GM12878 (cell line): ENCODE measurements around the gene WBP4. TPM values are rescaled to one million over a fixed set of nuclear protein-coding genes. Genes with fewer than 3 reads are reported as not detected.

Experiments used
- BRCA1 ChIP-seq: IDR thresholded peaks from 2 replicates; pipeline ENCODE4 v1.6.1; 2011; ENCODE audit warnings: low read depth, low read length, improper control_type of control experiment
- EED ChIP-seq: sonication (generic); IDR thresholded peaks from 2 replicates; pipeline ENCODE4 v1.6.1; 2016; ENCODE audit warnings: antibody characterized with exemption, low read depth
- EGR1 ChIP-seq, 2 experiments: IDR thresholded peaks; 1 replicate in 1 of 2; 2 replicates in 1 of 2; pipeline ENCODE4 v1.6.1; 2011 to 2012; ENCODE audit warnings: low read depth in 2 of 2, low read length in 2 of 2, borderline replicate concordance in 1 of 2, mild to moderate bottlenecking in 1 of 2, moderate library complexity in 1 of 2
- EP300 ChIP-seq, 2 experiments: fragments of 150-350 bp in 1 of 2; IDR thresholded peaks; 2 replicates each; pipeline ENCODE4 v1.6.1; 2011 to 2012; ENCODE audit warnings: low read depth in 2 of 2, low read length in 2 of 2, borderline replicate concordance in 1 of 2, improper control_type of control experiment in 1 of 2, inconsistent platforms in 1 of 2; ENCODE audit not compliant: control insufficient read depth in 1 of 2
- ETV6 ChIP-seq, 2 experiments: fragments of 450-650 bp in 1 of 2; IDR thresholded peaks in 1 of 2; conservative IDR thresholded peaks in 1 of 2; 2 replicates each; pipeline ENCODE4 v1.6.1; 2014; ENCODE audit warnings: antibody characterized with exemption in 1 of 2, borderline replicate concordance in 1 of 2, low read depth in 1 of 2, mild to moderate bottlenecking in 1 of 2, moderate library complexity in 1 of 2
- HDGF ChIP-seq: fragments of 450-650 bp; IDR thresholded peaks from 2 replicates; pipeline ENCODE4 v1.6.1; 2016; ENCODE audit warnings: antibody characterized with exemption
- IKZF2 ChIP-seq, 2 experiments: fragments of 450-650 bp; IDR thresholded peaks; 2 replicates each; pipeline ENCODE4 v1.6.1; 2017; ENCODE audit warnings: mild to moderate bottlenecking in 2 of 2, moderate library complexity in 2 of 2
- LARP7 ChIP-seq: fragments of 450-650 bp; IDR thresholded peaks from 2 replicates; pipeline ENCODE4 v1.6.1; 2017; ENCODE audit warnings: mild to moderate bottlenecking
- NFIC ChIP-seq: IDR thresholded peaks from 2 replicates; pipeline ENCODE4 v1.6.1; 2012; ENCODE audit warnings: low read depth, mild to moderate bottlenecking, inconsistent platforms, low read length, moderate library complexity
- POLR2A ChIP-seq: IDR thresholded peaks from 2 replicates; pipeline ENCODE4 v1.6.1; 2011; ENCODE audit warnings: low read depth, mild to moderate bottlenecking, low read length
- RAD21 ChIP-seq: IDR thresholded peaks from 2 replicates; pipeline ENCODE4 v1.6.1; 2011; ENCODE audit warnings: mild to moderate bottlenecking, low read depth, low read length, moderate library complexity; ENCODE audit not compliant: insufficient read depth
- RBBP5 ChIP-seq: fragments of 200-600 bp; sonication (generic); conservative IDR thresholded peaks from 2 replicates; pipeline ENCODE4 v1.6.1; 2016
- RCOR1 ChIP-seq: conservative IDR thresholded peaks from 2 replicates; pipeline ENCODE4 v1.6.1; 2012; ENCODE audit warnings: low read depth, low read length, improper control_type of control experiment
- SMARCA5 ChIP-seq: fragments of 450-650 bp; IDR thresholded peaks from 2 replicates; pipeline ENCODE4 v1.6.1; 2017; ENCODE audit warnings: mild to moderate bottlenecking
- SP1 ChIP-seq: IDR thresholded peaks from one replicate; pipeline ENCODE4 v1.6.1; 2011; ENCODE audit warnings: low read depth, low read length
- SREBF1 ChIP-seq: IDR thresholded peaks from 2 replicates; pipeline ENCODE4 v1.6.1; 2012; ENCODE audit warnings: mild to moderate bottlenecking, low read length
- YBX1 ChIP-seq: fragments of 450-650 bp; IDR thresholded peaks from 2 replicates; pipeline ENCODE4 v1.6.1; 2016; ENCODE audit warnings: antibody characterized with exemption
- ZBED1 ChIP-seq: IDR thresholded peaks from 2 replicates; pipeline ENCODE4 v1.6.1; 2016; ENCODE audit warnings: borderline replicate concordance
- polyA plus RNA-seq, 11 experiments: library from polyadenylated mRNA; depleted of rRNA in 4 of 11; unstranded in 6 of 11; stranded (reverse) in 5 of 11; fragments of >200 nt; fragmentation: Nextera tagmentation in 4 of 11; fragmentation: Illumina TruSeq in 1 of 11; extraction: Ambion mirVana in 4 of 11; extraction: Trizol in 1 of 11; gene quantifications; 1 replicate in 1 of 11; 2 replicates in 10 of 11; pipeline versions ENCODE4 v1.2.1 to v1.2.3, GENCODE V29; 2011 to 2016; ENCODE audit warnings: inconsistent platforms in 2 of 11, missing spikeins in 2 of 11, low read depth in 1 of 11
- total RNA-seq, 4 experiments: library from RNA; depleted of rRNA in 3 of 4; stranded (reverse); fragments of >200 nt in 3 of 4; fragmentation: Illumina TruSeq in 1 of 4; extraction: Trizol in 1 of 4; gene quantifications; 2 replicates each; pipeline versions ENCODE4 v1.2.1 to v1.2.3, GENCODE V29; 2013 to 2021
- TF ChIP-seq, protein P1 (sequence below): fragments of 150-350 bp; IDR thresholded peaks from 2 replicates; pipeline ENCODE4 v1.6.1; 2016; ENCODE audit warnings: low read depth, low read length
- TF ChIP-seq, protein P2 (sequence below): IDR thresholded peaks from 2 replicates; pipeline ENCODE4 v1.6.1; 2011; ENCODE audit warnings: borderline replicate concordance, low read depth, mild to moderate bottlenecking, moderate library complexity, mixed read lengths, low read length; ENCODE audit not compliant: insufficient read depth; ENCODE audit errors: extremely low read length
- TF ChIP-seq, protein P3 (sequence below): fragments of 450-650 bp; IDR thresholded peaks from 2 replicates; pipeline ENCODE4 v1.6.1; 2018; ENCODE audit warnings: mild to moderate bottlenecking, low read depth, moderate library complexity; ENCODE audit not compliant: partially characterized antibody
- TF ChIP-seq, protein P4 (sequence below): fragments of 450-650 bp; IDR thresholded peaks from 2 replicates; pipeline ENCODE4 v1.6.1; 2014; ENCODE audit warnings: mild to moderate bottlenecking

WBP4 gene
- total and polyA plus RNA-seq, 10 of the 15 experiments (the other 5 are each of a cell fraction or from before 2014, with no cell fraction given): 7.4 to 21.6 (median 14.2) TPM

DNA sequence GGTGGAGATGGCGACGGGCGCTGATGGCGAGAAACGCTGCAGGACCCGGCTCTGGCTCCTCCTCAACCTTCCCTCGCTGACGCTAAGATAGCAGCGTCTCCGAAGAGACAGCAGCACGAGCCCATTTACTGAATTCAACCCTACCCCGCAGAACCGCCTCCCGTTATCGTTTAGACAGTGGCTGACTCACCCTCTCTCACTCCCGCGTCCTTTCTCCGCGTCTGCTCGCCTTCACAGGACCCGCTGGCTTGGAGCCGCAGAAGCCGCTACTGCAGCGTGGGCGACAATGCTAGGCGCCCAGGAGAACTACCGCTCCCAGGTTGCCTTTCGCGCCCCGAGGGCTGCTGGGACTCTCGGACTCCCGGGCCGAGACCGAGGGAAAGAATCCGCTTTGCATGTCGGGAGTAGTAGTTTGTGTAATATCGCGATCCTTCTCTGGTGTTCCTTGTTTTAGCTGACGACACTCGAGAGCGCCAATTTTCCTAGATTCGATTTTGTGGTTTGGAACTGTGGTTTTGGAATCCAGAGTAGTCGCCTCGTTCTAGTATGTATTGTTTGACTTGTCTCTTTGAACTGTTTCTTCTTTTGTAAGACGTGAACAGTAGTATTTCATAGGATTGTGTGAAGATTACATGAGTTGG is 71.3 kb downstream of the WBP4 start, which contains the start of gene KBTBD6 (continued):
- TF ChIP-seq, protein P1, sequence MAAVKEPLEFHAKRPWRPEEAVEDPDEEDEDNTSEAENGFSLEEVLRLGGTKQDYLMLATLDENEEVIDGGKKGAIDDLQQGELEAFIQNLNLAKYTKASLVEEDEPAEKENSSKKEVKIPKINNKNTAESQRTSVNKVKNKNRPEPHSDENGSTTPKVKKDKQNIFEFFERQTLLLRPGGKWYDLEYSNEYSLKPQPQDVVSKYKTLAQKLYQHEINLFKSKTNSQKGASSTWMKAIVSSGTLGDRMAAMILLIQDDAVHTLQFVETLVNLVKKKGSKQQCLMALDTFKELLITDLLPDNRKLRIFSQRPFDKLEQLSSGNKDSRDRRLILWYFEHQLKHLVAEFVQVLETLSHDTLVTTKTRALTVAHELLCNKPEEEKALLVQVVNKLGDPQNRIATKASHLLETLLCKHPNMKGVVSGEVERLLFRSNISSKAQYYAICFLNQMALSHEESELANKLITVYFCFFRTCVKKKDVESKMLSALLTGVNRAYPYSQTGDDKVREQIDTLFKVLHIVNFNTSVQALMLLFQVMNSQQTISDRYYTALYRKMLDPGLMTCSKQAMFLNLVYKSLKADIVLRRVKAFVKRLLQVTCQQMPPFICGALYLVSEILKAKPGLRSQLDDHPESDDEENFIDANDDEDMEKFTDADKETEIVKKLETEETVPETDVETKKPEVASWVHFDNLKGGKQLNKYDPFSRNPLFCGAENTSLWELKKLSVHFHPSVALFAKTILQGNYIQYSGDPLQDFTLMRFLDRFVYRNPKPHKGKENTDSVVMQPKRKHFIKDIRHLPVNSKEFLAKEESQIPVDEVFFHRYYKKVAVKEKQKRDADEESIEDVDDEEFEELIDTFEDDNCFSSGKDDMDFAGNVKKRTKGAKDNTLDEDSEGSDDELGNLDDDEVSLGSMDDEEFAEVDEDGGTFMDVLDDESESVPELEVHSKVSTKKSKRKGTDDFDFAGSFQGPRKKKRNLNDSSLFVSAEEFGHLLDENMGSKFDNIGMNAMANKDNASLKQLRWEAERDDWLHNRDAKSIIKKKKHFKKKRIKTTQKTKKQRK: no peak
- TF ChIP-seq ETV6 (conservative IDR thresholded peaks at IDR 0.05 in 1 of 2, IDR thresholded peaks at IDR 0.05 in 1 of 2; ENCODE audit: borderline replicate concordance in 1 of 2, low read depth in 1 of 2) (no peak), IKZF2 (IDR thresholded peaks at IDR 0.05) (peak; percentile 90 to 94), RBBP5 (no peak), EGR1 (IDR thresholded peaks at IDR 0.05; ENCODE audit: borderline replicate concordance in 1 of 2, low read depth in 2 of 2, low read length in 2 of 2) (peak; percentile 44 to 96), RCOR1 (peak; percentile 82; the same call in 1 of the 2 replicates), SREBF1 (peak; percentile 68), ZBED1 (peak; percentile 95; the same call in 1 of the 2 replicates), LARP7 (peak; percentile 83), YBX1 (no peak), BRCA1 (peak; percentile 80), NFIC (peak; percentile 49; the same call in 1 of the 2 replicates), HDGF (peak; percentile 67; the same call in 1 of the 2 replicates), EP300 (IDR thresholded peaks at IDR 0.05; ENCODE audit: borderline replicate concordance in 1 of 2, control insufficient read depth in 1 of 2, low read depth in 2 of 2, low read length in 2 of 2) (no peak), SMARCA5 (no peak), RAD21 (no peak), SP1 (peak; percentile 54), POLR2A (peak; percentile 78), EED (peak; percentile 50; the same call in 1 of the 2 replicates)
- TF ChIP-seq, protein P2, sequence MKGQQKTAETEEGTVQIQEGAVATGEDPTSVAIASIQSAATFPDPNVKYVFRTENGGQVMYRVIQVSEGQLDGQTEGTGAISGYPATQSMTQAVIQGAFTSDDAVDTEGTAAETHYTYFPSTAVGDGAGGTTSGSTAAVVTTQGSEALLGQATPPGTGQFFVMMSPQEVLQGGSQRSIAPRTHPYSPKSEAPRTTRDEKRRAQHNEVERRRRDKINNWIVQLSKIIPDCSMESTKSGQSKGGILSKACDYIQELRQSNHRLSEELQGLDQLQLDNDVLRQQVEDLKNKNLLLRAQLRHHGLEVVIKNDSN: no peak
- TF ChIP-seq, protein P3, sequence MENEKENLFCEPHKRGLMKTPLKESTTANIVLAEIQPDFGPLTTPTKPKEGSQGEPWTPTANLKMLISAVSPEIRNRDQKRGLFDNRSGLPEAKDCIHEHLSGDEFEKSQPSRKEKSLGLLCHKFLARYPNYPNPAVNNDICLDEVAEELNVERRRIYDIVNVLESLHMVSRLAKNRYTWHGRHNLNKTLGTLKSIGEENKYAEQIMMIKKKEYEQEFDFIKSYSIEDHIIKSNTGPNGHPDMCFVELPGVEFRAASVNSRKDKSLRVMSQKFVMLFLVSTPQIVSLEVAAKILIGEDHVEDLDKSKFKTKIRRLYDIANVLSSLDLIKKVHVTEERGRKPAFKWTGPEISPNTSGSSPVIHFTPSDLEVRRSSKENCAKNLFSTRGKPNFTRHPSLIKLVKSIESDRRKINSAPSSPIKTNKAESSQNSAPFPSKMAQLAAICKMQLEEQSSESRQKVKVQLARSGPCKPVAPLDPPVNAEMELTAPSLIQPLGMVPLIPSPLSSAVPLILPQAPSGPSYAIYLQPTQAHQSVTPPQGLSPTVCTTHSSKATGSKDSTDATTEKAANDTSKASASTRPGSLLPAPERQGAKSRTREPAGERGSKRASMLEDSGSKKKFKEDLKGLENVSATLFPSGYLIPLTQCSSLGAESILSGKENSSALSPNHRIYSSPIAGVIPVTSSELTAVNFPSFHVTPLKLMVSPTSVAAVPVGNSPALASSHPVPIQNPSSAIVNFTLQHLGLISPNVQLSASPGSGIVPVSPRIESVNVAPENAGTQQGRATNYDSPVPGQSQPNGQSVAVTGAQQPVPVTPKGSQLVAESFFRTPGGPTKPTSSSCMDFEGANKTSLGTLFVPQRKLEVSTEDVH: peak; percentile 30
- TF ChIP-seq, protein P4, sequence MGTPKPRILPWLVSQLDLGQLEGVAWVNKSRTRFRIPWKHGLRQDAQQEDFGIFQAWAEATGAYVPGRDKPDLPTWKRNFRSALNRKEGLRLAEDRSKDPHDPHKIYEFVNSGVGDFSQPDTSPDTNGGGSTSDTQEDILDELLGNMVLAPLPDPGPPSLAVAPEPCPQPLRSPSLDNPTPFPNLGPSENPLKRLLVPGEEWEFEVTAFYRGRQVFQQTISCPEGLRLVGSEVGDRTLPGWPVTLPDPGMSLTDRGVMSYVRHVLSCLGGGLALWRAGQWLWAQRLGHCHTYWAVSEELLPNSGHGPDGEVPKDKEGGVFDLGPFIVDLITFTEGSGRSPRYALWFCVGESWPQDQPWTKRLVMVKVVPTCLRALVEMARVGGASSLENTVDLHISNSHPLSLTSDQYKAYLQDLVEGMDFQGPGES: peak; percentile 7; the same call in 1 of the 2 replicates
